ENCODE data around the gene HDLBP.

GRCh38 chr2:241187918-241188234 lies 127.6 kb downstream of the HDLBP start:
- no peak for TF ChIP-seq CTCF (IDR thresholded peaks at IDR 0.05)
- no peak for TF ChIP-seq POLR2A (IDR thresholded peaks at IDR 0.05)
